Keratinocyte (primary cell): Measurements from ENCODE around the gene ALDH1L1. TPM values are rescaled to one million over a fixed set of nuclear protein-coding genes. Genes with fewer than 3 reads are reported as not detected.

Source experiments
- DNase-seq: peaks from one replicate; pipeline ENCODE4 v3.0.0-alpha.2; 2011; ENCODE audit warnings: low read depth, missing footprints, low spot score
- FAIRE-seq: peaks from 2 replicates; lab custom pipeline; 2011; peaks lifted over from hg19 to GRCh38; lab: Jason Lieb, UNC
- H2AFZ ChIP-seq: 2 replicates; pipeline ENCODE4 v1.6.0; 2012; ENCODE audit warnings: low read length, control low read depth, inconsistent platforms; ENCODE audit not compliant: control insufficient read depth
- H3K27ac ChIP-seq: 2 replicates; pipeline ENCODE4 v1.5.1; 2011; ENCODE audit warnings: low read length; ENCODE audit not compliant: control insufficient read depth, insufficient read depth
- H3K27me3 ChIP-seq: 3 replicates; pipeline ENCODE4 v1.6.0; 2011; ENCODE audit warnings: low read length; ENCODE audit not compliant: control insufficient read depth, insufficient read depth; ENCODE audit errors: extremely low read depth
- H3K36me3 ChIP-seq, 2 experiments: 2 replicates in 1 of 2; 3 replicates in 1 of 2; pipeline ENCODE4 v1.5.1; 2011; ENCODE audit warnings: low read length in 2 of 2, mild to moderate bottlenecking in 1 of 2; ENCODE audit not compliant: control insufficient read depth in 2 of 2, insufficient read depth in 2 of 2; ENCODE audit errors: extremely low read depth in 1 of 2
- H3K4me1 ChIP-seq: 3 replicates; pipeline ENCODE4 v1.5.1; 2011; ENCODE audit warnings: low read length; ENCODE audit not compliant: control insufficient read depth, insufficient read depth; ENCODE audit errors: extremely low read depth
- H3K4me2 ChIP-seq: 3 replicates; pipeline ENCODE4 v1.6.0; 2011; ENCODE audit warnings: low read depth, low read length; ENCODE audit not compliant: control insufficient read depth, insufficient read depth; ENCODE audit errors: extremely low read depth
- H3K4me3 ChIP-seq, 3 experiments: fragments of 200-600 bp in 1 of 3; sonication (generic) in 1 of 3; 2 replicates in 2 of 3; 3 replicates in 1 of 3; pipeline ENCODE4 v1.5.1; 2011 to 2016; ENCODE audit warnings: low read length in 3 of 3, mild to moderate bottlenecking in 3 of 3, control low read depth in 2 of 3, inconsistent platforms in 1 of 3, low read depth in 1 of 3, mixed read lengths in 1 of 3, mixed run types in 1 of 3, moderate library complexity in 1 of 3; ENCODE audit not compliant: control insufficient read depth in 2 of 3, insufficient read depth in 2 of 3; ENCODE audit errors: extremely low read depth in 1 of 3
- H3K79me2 ChIP-seq: 2 replicates; pipeline ENCODE4 v1.6.0; 2012; ENCODE audit warnings: low read length; ENCODE audit not compliant: control insufficient read depth, insufficient read depth
- H3K9ac ChIP-seq: 3 replicates; pipeline ENCODE4 v1.6.0; 2011; ENCODE audit warnings: low read length; ENCODE audit not compliant: control insufficient read depth, insufficient read depth; ENCODE audit errors: extremely low read depth
- H3K9me1 ChIP-seq: 3 replicates; pipeline ENCODE4 v1.6.0; 2011; ENCODE audit warnings: low read length; ENCODE audit not compliant: control insufficient read depth, insufficient read depth; ENCODE audit errors: extremely low read depth
- H3K9me3 ChIP-seq: 2 replicates; pipeline ENCODE4 v1.5.1; 2012; ENCODE audit warnings: low read depth, low read length; ENCODE audit not compliant: control insufficient read depth
- H4K20me1 ChIP-seq: 3 replicates; pipeline ENCODE4 v1.6.0; 2011; ENCODE audit warnings: low read length; ENCODE audit not compliant: control insufficient read depth, insufficient read depth; ENCODE audit errors: extremely low read depth
- CTCF ChIP-seq, 3 experiments: IDR thresholded peaks in 1 of 3; conservative IDR thresholded peaks in 1 of 3; optimal IDR thresholded peaks in 1 of 3; 2 replicates in 2 of 3; 3 replicates in 1 of 3; pipeline versions ENCODE3 to v1.5.1; 2011; ENCODE audit warnings: low read length in 3 of 3, mild to moderate bottlenecking in 3 of 3, moderate library complexity in 2 of 3, control low read depth in 1 of 3, inconsistent platforms in 1 of 3; ENCODE audit not compliant: insufficient read depth in 2 of 3; ENCODE audit errors: extremely low read depth in 1 of 3
- EZH2 ChIP-seq: IDR thresholded peaks from one replicate; pipeline ENCODE4 v1.6.1; 2012; ENCODE audit warnings: inconsistent platforms, mild to moderate bottlenecking, low read length, moderate library complexity
- dilution Hi-C: fragments of 300-500 bp; cut with MboI; formaldehyde crosslinking; loops from one replicate; pipeline ENCODE4 v1.7.0; 2020; ENCODE audit warnings: low sequenced_read_pairs; ENCODE audit not compliant: extremely low pct_ligation_motif_present
- polyA plus RNA-seq, 5 experiments: library from polyadenylated mRNA; depleted of rRNA in 3 of 5; stranded (reverse) in 3 of 5; stranded (forward) in 1 of 5; unstranded in 1 of 5; fragments of >200 nt; gene quantifications; 1 replicate in 1 of 5; 2 replicates in 3 of 5; 3 replicates in 1 of 5; pipeline versions ENCODE4 v1.2.1 to v1.2.3, GENCODE V29; 2011 to 2012; ENCODE audit warnings: missing spikeins in 2 of 5, low read depth in 1 of 5, low replicate concordance in 1 of 5

ALDH1L1 gene
- polyA plus RNA-seq, 1 donor (not counting 4 experiments of a cell fraction or from before 2014, with no cell fraction given), result 0.35 TPM

- DNase-seq, result no peak
- H4K20me1 ChIP-seq, result no peaks in the 10 kb centered on the region
- no peak overlapping the region for H3K27ac ChIP-seq
- dilution Hi-C loops, result no loop called here
- no peaks in the 10 kb centered on the region for H3K79me2 ChIP-seq
- H3K9me3 ChIP-seq, result no peaks in the 10 kb centered on the region
- H3K9ac ChIP-seq, result no peak overlapping the region
- no peak overlapping the region for H3K4me2 ChIP-seq
- no peaks in the 10 kb centered on the region for H3K4me1 ChIP-seq
- TF ChIP-seq CTCF (optimal IDR thresholded peaks at IDR 0.05 in 1 of 3, IDR thresholded peaks at IDR 0.05 in 1 of 3, conservative IDR thresholded peaks at IDR 0.05 in 1 of 3; ENCODE audit: extremely low read depth in 1 of 3, insufficient read depth in 2 of 3, low read length in 3 of 3) (no peak), EZH2 (no peak)
- peaks cover 12% of the 10 kb centered on the region for H3K27me3 ChIP-seq
- H3K36me3 ChIP-seq, result no peaks in the 10 kb centered on the region
- H2AFZ ChIP-seq, result no peak overlapping the region
- H3K9me1 ChIP-seq, result no peaks in the 10 kb centered on the region
- no peak for FAIRE-seq
- no peak overlapping the region for H3K4me3 ChIP-seq
These were observed 55.5 kb downstream of the ALDH1L1 start for GRCh38 chr3:126124896-126125295.

- H3K9me1 ChIP-seq, result no peaks in the 10 kb centered on the region
- no peak overlapping the region for H2AFZ ChIP-seq
- dilution Hi-C loops, result no loop called here
- no peaks in the 10 kb centered on the region for H4K20me1 ChIP-seq
- DNase-seq, result no peak
- no peak for FAIRE-seq
- H3K4me1 ChIP-seq, result no peaks in the 10 kb centered on the region
- peaks cover 9% of the 10 kb centered on the region for H3K27me3 ChIP-seq
- H3K9me3 ChIP-seq, result no peaks in the 10 kb centered on the region
- no peak overlapping the region for H3K4me2 ChIP-seq
- no peaks in the 10 kb centered on the region for H3K79me2 ChIP-seq
- no peak overlapping the region for H3K9ac ChIP-seq
- H3K36me3 ChIP-seq, result no peaks in the 10 kb centered on the region
- H3K27ac ChIP-seq, result no peak overlapping the region
- H3K4me3 ChIP-seq, result no peak overlapping the region
- TF ChIP-seq CTCF (optimal IDR thresholded peaks at IDR 0.05 in 1 of 3, IDR thresholded peaks at IDR 0.05 in 1 of 3, conservative IDR thresholded peaks at IDR 0.05 in 1 of 3; ENCODE audit: extremely low read depth in 1 of 3, insufficient read depth in 2 of 3, low read length in 3 of 3) (no peak), EZH2 (no peak)
These were observed 56.1 kb downstream of the ALDH1L1 start for GRCh38 chr3:126124148-126124868.
